AG04450 (cell line): ENCODE measurements around the gene CHAT. TPM values are rescaled to one million over a fixed set of nuclear protein-coding genes. Genes with fewer than 3 reads are reported as not detected.

ENCODE experiments used
- CTCF ChIA-PET: fragments of 300-600, 350-600 bp; formaldehyde crosslinking; extraction: SDS; loops from one replicate; lab custom pipeline; 2022; ENCODE audit warnings: antibody characterized with exemption, inconsistent platforms; lab: Charles Lee
- POLR2A ChIA-PET: fragments of 350-600 bp; formaldehyde crosslinking; extraction: SDS; loops from one replicate; lab custom pipeline; 2021; ENCODE audit warnings: antibody characterized with exemption, inconsistent platforms; lab: Yijun Ruan, JAX
- DNase-seq: peaks from one replicate; pipeline ENCODE4 v3.0.0-alpha.2; 2011; ENCODE audit warnings: low read depth, low spot score
- H3K27ac ChIP-seq: one replicate; pipeline ENCODE4 v1.5.1; 2012; ENCODE audit warnings: low read depth, low read length, control low read depth
- H3K27me3 ChIP-seq: one replicate; pipeline ENCODE4 v1.6.0; 2012; ENCODE audit warnings: low read length; ENCODE audit not compliant: control insufficient read depth, insufficient read depth
- H3K4me3 ChIP-seq: 2 replicates; pipeline ENCODE4 v1.5.1; 2011; ENCODE audit warnings: mild to moderate bottlenecking, low read depth, low read length, control low read depth
- H3K9me3 ChIP-seq: 2 replicates; pipeline ENCODE4 v1.5.1; 2012; ENCODE audit warnings: low read length; ENCODE audit not compliant: control insufficient read depth, insufficient read depth
- CTCF ChIP-seq: IDR thresholded peaks from 2 replicates; pipeline ENCODE4 v1.5.1; 2011; ENCODE audit warnings: low read depth, low read length, control low read depth, inconsistent platforms
- polyA plus RNA-seq: library from polyadenylated mRNA; depleted of rRNA; stranded (reverse); fragments of >200 nt; gene quantifications from 2 replicates; pipeline ENCODE4 v1.2.3, GENCODE V29; 2011

The CHAT gene
- polyA plus RNA-seq, 1 experiment: not detected

DNA sequence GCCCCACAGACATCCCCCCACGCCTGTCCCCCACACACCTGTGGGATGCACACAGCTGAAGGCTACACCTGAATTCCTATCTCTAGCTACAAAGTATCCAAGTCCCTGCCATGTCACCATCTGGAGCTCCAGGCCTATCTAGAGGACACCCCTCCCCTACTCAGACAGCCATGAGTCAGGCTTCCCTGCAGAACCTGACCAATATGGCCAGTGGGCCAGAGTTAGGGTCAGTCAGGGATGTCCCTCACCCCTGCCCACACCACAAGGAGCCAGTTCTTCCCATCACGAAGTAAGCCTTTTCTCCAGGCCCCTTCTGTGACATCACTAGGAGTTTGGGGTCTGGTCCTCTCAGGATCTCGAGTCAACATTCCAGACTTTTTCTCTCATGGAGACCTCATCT, 14.3 kb upstream of the CHAT start:
- ChIA-PET CTCF (no interaction called here), POLR2A (no interaction called here)
- TF ChIP-seq CTCF: no peak
- no peaks in the 10 kb centered on the region for H3K9me3 ChIP-seq
- H3K4me3 ChIP-seq: no peak overlapping the region
- no peak overlapping the region for H3K27ac ChIP-seq
- H3K27me3 ChIP-seq: peaks cover 8% of the 10 kb centered on the region
- DNase-seq: no peak

DNA sequence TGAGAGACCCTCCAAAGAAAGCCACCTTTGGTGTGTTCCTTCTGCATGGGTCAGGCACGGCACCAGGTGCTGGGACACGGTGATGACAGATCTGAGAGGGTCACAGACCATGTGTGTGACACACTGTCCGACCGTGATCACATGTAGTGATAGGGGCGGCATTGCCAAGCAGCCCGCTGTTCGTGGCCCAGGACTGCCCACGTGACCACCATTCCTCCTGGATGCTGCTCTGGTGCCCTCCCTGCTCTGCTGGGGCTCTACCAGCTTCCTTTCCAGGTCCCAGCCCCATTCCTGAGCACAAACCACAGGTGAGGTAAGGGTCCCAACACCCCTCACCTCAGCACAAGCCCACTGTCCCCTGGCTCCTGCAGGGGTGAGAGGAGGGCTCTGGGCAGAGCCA, 13.8 kb upstream of the CHAT start:
- no peak for TF ChIP-seq CTCF
- ChIA-PET POLR2A (no interaction called here), CTCF (no interaction called here)
- Histone ChIP-seq H3K27me3 (peaks cover 8% of the 10 kb centered on the region), H3K9me3 (no peaks in the 10 kb centered on the region), H3K4me3 (no peak overlapping the region), H3K27ac (no peak overlapping the region)
- no peak for DNase-seq

DNA sequence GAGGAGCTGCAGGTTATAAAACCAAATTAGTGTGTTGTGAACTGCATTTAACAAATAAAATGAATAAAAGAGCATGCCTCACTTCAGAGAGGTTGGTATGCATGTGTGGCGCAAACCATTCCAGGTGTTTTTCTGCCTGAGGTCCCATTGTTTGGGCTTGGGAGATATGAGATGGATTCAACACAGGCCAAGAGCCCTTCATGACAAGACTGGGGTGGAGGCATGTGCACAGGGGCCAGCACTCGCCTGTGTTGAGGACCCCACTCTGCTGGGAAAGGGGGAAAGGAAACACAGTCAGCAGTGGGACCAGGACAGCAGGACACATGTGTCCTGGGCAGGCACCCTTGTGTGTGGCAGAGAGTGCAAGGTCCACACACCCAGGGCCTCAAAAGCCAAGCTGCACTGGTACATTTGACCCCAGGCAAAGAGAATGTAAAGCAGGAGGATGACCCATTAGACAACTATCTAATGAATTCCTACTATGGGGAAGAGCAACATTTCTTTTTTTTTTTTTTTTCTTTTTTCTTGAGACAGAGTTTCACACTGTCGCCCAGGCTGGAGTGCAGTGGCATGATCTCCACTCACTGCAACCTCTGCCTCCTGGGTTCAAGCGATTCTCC, 12.9 kb upstream of the CHAT start:
- H3K9me3 ChIP-seq: no peaks in the 10 kb centered on the region
- ChIA-PET POLR2A (no interaction called here), CTCF (interaction anchor here (1.1 kb wide), 1 partner anchor 8 kb away, joined by 3 read pairs; no protein-coding TSS in a partner anchor)
- no peak for TF ChIP-seq CTCF
- H3K27ac ChIP-seq: no peak overlapping the region
- no peak overlapping the region for H3K4me3 ChIP-seq
- peaks cover 8% of the 10 kb centered on the region for H3K27me3 ChIP-seq
- no peak for DNase-seq

DNA sequence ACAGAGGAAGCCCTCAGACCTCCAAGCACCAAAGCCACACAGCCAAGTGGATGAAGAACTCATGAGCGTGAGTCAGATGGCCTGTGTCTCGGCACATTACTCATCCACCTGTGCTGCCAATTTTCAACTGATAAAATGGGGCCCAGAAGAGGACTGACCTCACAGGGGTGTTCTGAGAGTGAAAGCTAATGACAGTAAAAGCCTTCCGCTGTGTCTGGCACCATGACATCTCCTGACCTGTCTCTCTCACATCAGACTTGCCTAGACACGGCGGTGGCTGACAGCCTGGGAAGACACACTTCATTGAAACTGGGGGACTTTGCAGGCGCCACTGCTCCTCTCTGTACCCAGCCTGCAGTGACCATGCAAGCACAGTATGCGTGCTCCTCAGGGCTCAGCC, 12.0 kb upstream of the CHAT start:
- CTCF ChIA-PET: interaction anchor here (1.1 kb wide), 1 partner anchor 9 kb away, joined by 3 read pairs; no protein-coding TSS in a partner anchor
- Histone ChIP-seq H3K4me3 (no peak overlapping the region), H3K9me3 (no peaks in the 10 kb centered on the region; the same call in 1 of the 2 replicates), H3K27me3 (peaks cover 5% of the 10 kb centered on the region), H3K27ac (no peak overlapping the region)
- POLR2A ChIA-PET: no interaction called here
- no peak for DNase-seq
- TF ChIP-seq CTCF: no peak

GRCh38 chr10:49602380-49603023, 11.3 kb upstream of the CHAT start:
- CTCF ChIA-PET: interaction anchor here (1.3 kb wide), 1 partner anchor 9 kb away, joined by 5 read pairs; no protein-coding TSS in a partner anchor
- Histone ChIP-seq H3K27ac (no peak overlapping the region), H3K9me3 (no peaks in the 10 kb centered on the region; the same call in 1 of the 2 replicates), H3K4me3 (no peak overlapping the region), H3K27me3 (peaks cover 9% of the 10 kb centered on the region)
- TF ChIP-seq CTCF: no peak
- POLR2A ChIA-PET: no interaction called here
- DNase-seq: no peak
